ENCODE measurements around the gene DLG2.

DNA sequence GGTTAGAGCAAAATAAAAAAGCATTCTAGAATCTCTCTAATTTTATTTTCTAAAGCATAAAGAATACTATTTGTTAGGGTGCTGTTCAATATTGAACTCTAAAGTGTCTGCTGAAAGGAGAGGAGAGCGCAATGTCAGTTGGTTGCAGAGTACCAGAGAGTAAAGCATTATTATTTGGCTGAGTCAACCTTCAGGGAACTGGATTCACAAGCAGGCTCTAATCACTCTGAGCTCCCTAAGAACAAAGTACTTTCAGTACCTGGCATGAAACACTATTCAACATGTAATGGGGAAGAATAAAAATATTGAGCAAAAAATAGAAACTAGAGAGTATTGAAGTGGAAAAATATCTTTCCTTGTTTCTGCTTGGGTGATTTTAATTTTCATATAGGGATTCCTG lies 1380.0 kb downstream of the DLG2 start:
- TF ChIP-seq, protein P1, sequence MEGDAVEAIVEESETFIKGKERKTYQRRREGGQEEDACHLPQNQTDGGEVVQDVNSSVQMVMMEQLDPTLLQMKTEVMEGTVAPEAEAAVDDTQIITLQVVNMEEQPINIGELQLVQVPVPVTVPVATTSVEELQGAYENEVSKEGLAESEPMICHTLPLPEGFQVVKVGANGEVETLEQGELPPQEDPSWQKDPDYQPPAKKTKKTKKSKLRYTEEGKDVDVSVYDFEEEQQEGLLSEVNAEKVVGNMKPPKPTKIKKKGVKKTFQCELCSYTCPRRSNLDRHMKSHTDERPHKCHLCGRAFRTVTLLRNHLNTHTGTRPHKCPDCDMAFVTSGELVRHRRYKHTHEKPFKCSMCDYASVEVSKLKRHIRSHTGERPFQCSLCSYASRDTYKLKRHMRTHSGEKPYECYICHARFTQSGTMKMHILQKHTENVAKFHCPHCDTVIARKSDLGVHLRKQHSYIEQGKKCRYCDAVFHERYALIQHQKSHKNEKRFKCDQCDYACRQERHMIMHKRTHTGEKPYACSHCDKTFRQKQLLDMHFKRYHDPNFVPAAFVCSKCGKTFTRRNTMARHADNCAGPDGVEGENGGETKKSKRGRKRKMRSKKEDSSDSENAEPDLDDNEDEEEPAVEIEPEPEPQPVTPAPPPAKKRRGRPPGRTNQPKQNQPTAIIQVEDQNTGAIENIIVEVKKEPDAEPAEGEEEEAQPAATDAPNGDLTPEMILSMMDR (IDR thresholded peaks at IDR 0.05): no peak
- no peak for TF ChIP-seq POLR2A (IDR thresholded peaks at IDR 0.05)
